Thyroid gland (tissue), 4 donors: ENCODE measurements around the gene SAYSD1. TPM values are rescaled to one million over a fixed set of nuclear protein-coding genes. Genes with fewer than 3 reads are reported as not detected.

Experiments
- DNase-seq, 2 donors: peaks; one replicate each; pipeline ENCODE4 v3.0.0-alpha.2; 2019
- H3K27ac ChIP-seq, 3 donors: fragments of 200-600 bp; sonication (generic); 1 replicate in 2 of 3; 2 replicates in 1 of 3; pipeline ENCODE4 v1.5.1; 2016 to 2019; ENCODE audit warnings: mild to moderate bottlenecking in 1 of 3, moderate library complexity in 1 of 3
- H3K27me3 ChIP-seq: fragments of 200-600 bp; sonication (generic); one replicate; pipeline ENCODE4 v1.5.1; 2019
- H3K36me3 ChIP-seq, 2 donors: fragments of 200-600 bp; sonication (generic); one replicate each; pipeline ENCODE4 v1.5.1; 2016 to 2019
- H3K4me1 ChIP-seq, 2 donors: fragments of 200-600 bp; sonication (generic); one replicate each; pipeline ENCODE4 v1.5.1; 2017 to 2019
- H3K4me3 ChIP-seq, 3 donors: fragments of 200-600 bp; sonication (generic); replicated peaks in 1 of 3; 1 replicate in 2 of 3; 2 replicates in 1 of 3; pipeline ENCODE4 v1.5.1; 2016; ENCODE audit warnings: mild to moderate bottlenecking in 1 of 3
- H3K9me3 ChIP-seq: fragments of 200-600 bp; sonication (generic); one replicate; pipeline ENCODE4 v1.5.1; 2017
- POLR2A ChIP-seq, 2 donors: fragments of 450-650 bp; IDR thresholded peaks; one replicate each; pipeline ENCODE4 v1.6.1; 2017; ENCODE audit warnings: antibody characterized with exemption in 2 of 2, mild to moderate bottlenecking in 2 of 2, moderate library complexity in 1 of 2
- WGBS, 2 donors: methylation state at CpG; one replicate each; pipeline ENCODE4 v1.1.5; 2017; 5-methylcytosine and 5-hydroxymethylcytosine counted together
- intact Hi-C: fragments of 100-400 bp; cut with DNase I; formaldehyde crosslinking; loops from one replicate; pipeline ENCODE4 v1.15.1; 2023
- total RNA-seq, 4 donors: library from RNA; depleted of rRNA; stranded (reverse); fragments of >200 nt; gene quantifications; one replicate each; pipeline ENCODE4 v1.2.3, GENCODE V29; 2016
- TF ChIP-seq, protein P1 (sequence below), 6 experiments: fragments of 200-600 bp in 3 of 6; fragments of 450-650 bp in 3 of 6; sonication (generic) in 3 of 6; IDR thresholded peaks; one replicate each; pipeline ENCODE4 v1.5.1; 2016 to 2019; ENCODE audit warnings: antibody characterized with exemption in 6 of 6, mild to moderate bottlenecking in 2 of 6, inconsistent platforms in 1 of 6, moderate library complexity in 1 of 6

The SAYSD1 gene
- total RNA-seq, 4 donors from 2014 or later, result 22.7 to 36.5 (median 29.2) TPM

DNA sequence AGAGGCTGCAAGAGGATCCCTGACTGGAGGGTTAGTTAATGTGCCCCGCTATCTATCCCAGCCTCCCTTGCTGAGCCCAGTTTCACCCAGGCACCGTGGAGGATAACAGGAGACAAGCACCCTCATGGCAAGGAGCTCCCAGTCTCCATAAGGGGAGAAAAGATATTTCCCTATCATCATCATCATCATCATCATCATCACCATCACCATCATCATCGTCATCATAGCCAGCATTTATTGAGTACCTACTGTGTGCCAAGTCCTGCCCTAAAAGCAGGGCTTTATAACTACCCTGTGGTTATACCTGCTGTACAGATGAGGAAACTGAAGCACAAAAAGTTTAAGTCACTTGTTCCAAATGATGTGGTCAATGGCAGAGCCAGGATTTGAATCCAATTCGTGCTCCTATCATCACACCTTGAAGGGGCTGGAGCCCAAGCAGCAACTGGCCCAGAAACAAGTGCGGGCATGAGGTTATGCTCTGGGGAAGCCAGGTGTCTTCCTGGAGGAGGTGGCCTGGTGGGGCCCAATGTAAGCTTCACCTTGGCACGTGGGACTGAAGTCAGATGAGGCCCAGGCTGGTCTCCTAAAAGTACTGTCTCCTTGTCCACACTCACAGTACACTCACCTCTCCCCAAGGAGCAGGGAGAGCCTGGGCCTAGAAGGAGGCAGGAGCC is 56.4 kb downstream of the SAYSD1 start:
- TF ChIP-seq POLR2A (IDR thresholded peaks at IDR 0.05), result no peak
- TF ChIP-seq, protein P1, sequence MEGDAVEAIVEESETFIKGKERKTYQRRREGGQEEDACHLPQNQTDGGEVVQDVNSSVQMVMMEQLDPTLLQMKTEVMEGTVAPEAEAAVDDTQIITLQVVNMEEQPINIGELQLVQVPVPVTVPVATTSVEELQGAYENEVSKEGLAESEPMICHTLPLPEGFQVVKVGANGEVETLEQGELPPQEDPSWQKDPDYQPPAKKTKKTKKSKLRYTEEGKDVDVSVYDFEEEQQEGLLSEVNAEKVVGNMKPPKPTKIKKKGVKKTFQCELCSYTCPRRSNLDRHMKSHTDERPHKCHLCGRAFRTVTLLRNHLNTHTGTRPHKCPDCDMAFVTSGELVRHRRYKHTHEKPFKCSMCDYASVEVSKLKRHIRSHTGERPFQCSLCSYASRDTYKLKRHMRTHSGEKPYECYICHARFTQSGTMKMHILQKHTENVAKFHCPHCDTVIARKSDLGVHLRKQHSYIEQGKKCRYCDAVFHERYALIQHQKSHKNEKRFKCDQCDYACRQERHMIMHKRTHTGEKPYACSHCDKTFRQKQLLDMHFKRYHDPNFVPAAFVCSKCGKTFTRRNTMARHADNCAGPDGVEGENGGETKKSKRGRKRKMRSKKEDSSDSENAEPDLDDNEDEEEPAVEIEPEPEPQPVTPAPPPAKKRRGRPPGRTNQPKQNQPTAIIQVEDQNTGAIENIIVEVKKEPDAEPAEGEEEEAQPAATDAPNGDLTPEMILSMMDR (IDR thresholded peaks at IDR 0.05), result no peak
- H3K4me3 ChIP-seq, result no peak overlapping the region
- no peak overlapping the region for H3K27ac ChIP-seq
- no peaks in the 10 kb centered on the region for H3K9me3 ChIP-seq
- intact Hi-C loops, result no loop called here
- H3K4me1 ChIP-seq, result peaks cover 0 to 12% of the 10 kb centered on the region in 2 donors
- H3K36me3 ChIP-seq, result no peaks in the 10 kb centered on the region
- WGBS, 2 donors, result 80% methylated on average over 5 to 6 of the region's 6 CpGs
- DNase-seq, result no peak
- H3K27me3 ChIP-seq, result no peaks in the 10 kb centered on the region

DNA sequence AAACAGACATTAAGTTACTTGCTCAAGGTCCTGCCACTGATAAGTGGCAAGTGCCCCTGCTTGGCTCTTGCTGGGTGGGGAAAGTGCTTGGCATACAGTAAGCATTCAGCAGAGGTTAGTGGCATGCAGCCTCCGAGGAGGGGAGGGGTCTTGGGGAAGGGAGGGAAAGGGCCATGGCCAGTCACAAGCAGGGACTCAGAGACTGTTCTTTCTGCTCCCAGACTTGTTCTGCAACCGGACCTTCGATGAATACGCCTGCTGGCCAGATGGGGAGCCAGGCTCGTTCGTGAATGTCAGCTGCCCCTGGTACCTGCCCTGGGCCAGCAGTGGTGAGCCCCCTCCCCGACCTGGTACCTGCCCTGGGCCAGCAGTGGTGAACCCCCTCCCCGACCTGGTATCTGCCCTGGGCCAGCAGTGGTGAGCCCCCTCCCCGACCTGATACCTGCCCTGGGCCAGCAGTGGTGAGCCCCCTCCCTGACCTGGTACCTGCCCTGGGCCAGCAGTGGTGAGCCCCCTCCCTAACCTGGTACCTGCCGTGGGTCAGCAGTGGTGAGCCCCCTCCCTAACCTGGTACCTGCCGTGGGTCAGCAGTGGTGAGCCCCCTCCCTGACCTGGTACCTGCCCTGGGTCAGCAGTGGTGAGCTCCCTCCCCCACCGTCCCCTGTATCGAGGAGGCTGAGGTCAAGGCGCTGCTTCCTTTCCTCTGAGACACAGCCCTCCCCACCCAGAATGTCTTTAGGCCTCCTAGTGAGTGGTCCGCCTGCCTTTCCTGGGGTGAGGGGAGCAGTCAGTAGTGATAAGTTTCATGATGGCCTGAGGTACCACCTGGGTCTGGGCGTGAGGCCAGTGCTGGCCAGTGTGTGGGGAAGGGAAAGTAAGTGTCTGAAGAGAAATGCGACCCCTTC is 57.5 kb downstream of the SAYSD1 start:
- WGBS, 2 donors, result 64 to 71% methylated on average over 9 to 10 of the region's 17 CpGs
- H3K4me1 ChIP-seq, result peaks cover 0 to 13% of the 10 kb centered on the region in 2 donors
- H3K27me3 ChIP-seq, result no peaks in the 10 kb centered on the region
- H3K4me3 ChIP-seq, result no peak overlapping the region
- intact Hi-C loops, result no loop called here
- H3K9me3 ChIP-seq, result no peaks in the 10 kb centered on the region
- no peak overlapping the region for H3K27ac ChIP-seq
- DNase-seq, result no peak
- TF ChIP-seq, protein P1 (IDR thresholded peaks at IDR 0.05), result no peak
- TF ChIP-seq POLR2A (IDR thresholded peaks at IDR 0.05), result no peak
- H3K36me3 ChIP-seq, result no peaks in the 10 kb centered on the region

DNA sequence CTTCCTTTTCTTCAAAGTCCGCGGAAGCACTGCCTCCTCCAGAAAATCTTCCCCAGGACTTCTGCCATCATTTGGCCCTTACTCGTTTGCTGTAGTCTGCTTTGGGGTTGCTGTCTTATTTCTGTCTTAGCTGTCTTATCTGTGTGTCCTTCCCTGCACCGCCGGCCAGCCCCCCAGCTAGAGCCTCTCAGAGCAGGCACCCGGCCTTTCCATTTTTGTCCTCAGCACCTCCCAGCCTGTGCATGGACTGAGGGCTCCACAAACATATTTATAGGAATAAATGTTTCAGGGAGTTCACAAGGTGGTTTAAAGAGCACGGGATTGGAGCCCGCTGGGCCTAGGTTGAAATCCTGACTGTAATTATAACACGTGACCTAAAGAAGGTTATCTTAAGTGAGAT is 58.3 kb downstream of the SAYSD1 start:
- Histone ChIP-seq H3K9me3 (no peaks in the 10 kb centered on the region), H3K4me1 (peaks cover 0 to 13% of the 10 kb centered on the region in 2 donors), H3K27me3 (no peaks in the 10 kb centered on the region), H3K4me3 (no peak overlapping the region), H3K27ac (no peak overlapping the region), H3K36me3 (no peaks in the 10 kb centered on the region)
- no peak for DNase-seq
- WGBS, 2 donors, result 92 to 93% methylated on average over 9 of the region's 9 CpGs
- intact Hi-C loops, result no loop called here
- TF ChIP-seq POLR2A (IDR thresholded peaks at IDR 0.05), result no peak
- TF ChIP-seq, protein P1 (IDR thresholded peaks at IDR 0.05), result no peak

DNA sequence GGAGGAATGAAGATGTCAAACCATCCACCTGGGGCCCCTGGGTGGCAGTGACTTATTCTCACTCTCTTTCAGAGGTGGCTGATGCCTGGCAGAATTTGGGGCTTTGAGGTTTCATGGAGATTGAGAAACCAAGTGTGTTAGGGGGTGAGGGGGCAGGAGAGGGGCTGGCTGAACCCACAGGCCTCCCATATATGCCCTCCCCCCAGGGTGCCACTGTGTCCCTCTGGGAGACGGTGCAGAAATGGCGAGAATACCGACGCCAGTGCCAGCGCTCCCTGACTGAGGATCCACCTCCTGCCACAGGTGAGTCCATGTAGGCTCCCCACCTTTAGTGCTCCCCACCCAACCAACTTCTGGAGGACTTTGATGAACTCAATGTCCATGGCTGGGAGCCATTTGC is 58.8 kb downstream of the SAYSD1 start:
- H3K4me3 ChIP-seq, result no peak overlapping the region
- WGBS, 2 donors, result 93% methylated on average over 5 of the region's 5 CpGs
- no peak for TF ChIP-seq POLR2A (IDR thresholded peaks at IDR 0.05)
- TF ChIP-seq, protein P1 (IDR thresholded peaks at IDR 0.05), result no peak
- H3K27me3 ChIP-seq, result no peaks in the 10 kb centered on the region
- H3K4me1 ChIP-seq, result peaks cover 0 to 13% of the 10 kb centered on the region in 2 donors
- no peaks in the 10 kb centered on the region for H3K9me3 ChIP-seq
- H3K36me3 ChIP-seq, result no peaks in the 10 kb centered on the region
- intact Hi-C loops, result no loop called here
- no peak for DNase-seq
- no peak overlapping the region for H3K27ac ChIP-seq

DNA sequence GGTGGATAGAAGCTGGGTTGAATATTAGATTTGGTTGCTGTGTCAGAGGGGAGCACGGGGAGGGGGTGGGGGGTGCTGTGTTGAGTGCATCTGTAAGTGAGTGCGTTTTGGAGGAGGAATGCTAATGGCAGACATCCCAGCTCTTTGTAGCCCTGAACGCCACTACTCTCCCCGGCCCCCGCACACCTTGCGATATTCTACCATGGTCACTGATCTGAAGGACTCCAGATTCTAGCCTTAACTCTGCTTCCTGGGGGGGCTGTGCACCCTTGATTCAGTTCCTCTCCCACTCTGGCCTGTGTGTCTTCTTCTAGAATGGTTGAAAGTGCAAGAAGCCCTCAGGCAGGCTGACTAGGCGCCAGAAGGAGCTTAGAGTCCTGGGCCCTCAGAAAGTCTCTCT is 59.3 kb downstream of the SAYSD1 start:
- no peaks in the 10 kb centered on the region for H3K27me3 ChIP-seq
- DNase-seq, result no peak
- peaks cover 0 to 13% of the 10 kb centered on the region in 2 donors for H3K4me1 ChIP-seq
- no peaks in the 10 kb centered on the region for H3K9me3 ChIP-seq
- H3K27ac ChIP-seq, result no peak overlapping the region
- TF ChIP-seq POLR2A (IDR thresholded peaks at IDR 0.05), result no peak
- TF ChIP-seq, protein P1 (IDR thresholded peaks at IDR 0.05), result no peak
- no peak overlapping the region for H3K4me3 ChIP-seq
- 80 to 87% methylated on average over 7 of the region's 7 CpGs for WGBS, 2 donors
- intact Hi-C loops, result no loop called here
- no peaks in the 10 kb centered on the region for H3K36me3 ChIP-seq
